ENCODE results near the gene PIP4K2B.
"Not testable (repeated sequence)": the region's sequence is repeated elsewhere in the genome, so short reads cannot be mapped to it uniquely, and the experiment has no call there.

PIP4K2B gene

DNA sequence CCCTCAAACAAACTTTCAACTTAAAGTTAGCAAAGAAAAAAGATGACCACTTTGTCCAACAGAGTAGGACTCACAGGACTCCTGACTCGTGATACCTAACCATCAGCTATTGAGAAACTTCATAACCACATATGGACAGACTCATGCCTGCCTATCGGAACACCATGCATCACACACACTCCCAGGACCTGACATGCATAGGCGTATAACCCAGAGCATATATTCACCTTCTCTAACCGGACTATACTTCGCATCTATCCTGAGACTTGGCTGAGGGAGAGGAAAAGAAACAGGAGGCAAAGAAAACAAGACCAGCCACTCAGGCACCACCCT lies 2.2 kb downstream of the PIP4K2B start:
- TF ChIP-seq, protein P1, sequence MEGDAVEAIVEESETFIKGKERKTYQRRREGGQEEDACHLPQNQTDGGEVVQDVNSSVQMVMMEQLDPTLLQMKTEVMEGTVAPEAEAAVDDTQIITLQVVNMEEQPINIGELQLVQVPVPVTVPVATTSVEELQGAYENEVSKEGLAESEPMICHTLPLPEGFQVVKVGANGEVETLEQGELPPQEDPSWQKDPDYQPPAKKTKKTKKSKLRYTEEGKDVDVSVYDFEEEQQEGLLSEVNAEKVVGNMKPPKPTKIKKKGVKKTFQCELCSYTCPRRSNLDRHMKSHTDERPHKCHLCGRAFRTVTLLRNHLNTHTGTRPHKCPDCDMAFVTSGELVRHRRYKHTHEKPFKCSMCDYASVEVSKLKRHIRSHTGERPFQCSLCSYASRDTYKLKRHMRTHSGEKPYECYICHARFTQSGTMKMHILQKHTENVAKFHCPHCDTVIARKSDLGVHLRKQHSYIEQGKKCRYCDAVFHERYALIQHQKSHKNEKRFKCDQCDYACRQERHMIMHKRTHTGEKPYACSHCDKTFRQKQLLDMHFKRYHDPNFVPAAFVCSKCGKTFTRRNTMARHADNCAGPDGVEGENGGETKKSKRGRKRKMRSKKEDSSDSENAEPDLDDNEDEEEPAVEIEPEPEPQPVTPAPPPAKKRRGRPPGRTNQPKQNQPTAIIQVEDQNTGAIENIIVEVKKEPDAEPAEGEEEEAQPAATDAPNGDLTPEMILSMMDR (IDR thresholded peaks at IDR 0.05; ENCODE audit: low read depth, low read length) = no peak
- no peaks in the 10 kb centered on the region for H3K27me3 ChIP-seq (ENCODE audit: insufficient read depth, low read depth, severe bottlenecking)
- H3K27ac ChIP-seq = no peak overlapping the region
- H3K36me3 ChIP-seq = peaks cover 29% of the 10 kb centered on the region
- H3K4me3 ChIP-seq (ENCODE audit: low read depth, low read length) = no peak overlapping the region
- H3K9me3 ChIP-seq (ENCODE audit: severe bottlenecking) = no peaks in the 10 kb centered on the region
- no peak for DNase-seq

DNA sequence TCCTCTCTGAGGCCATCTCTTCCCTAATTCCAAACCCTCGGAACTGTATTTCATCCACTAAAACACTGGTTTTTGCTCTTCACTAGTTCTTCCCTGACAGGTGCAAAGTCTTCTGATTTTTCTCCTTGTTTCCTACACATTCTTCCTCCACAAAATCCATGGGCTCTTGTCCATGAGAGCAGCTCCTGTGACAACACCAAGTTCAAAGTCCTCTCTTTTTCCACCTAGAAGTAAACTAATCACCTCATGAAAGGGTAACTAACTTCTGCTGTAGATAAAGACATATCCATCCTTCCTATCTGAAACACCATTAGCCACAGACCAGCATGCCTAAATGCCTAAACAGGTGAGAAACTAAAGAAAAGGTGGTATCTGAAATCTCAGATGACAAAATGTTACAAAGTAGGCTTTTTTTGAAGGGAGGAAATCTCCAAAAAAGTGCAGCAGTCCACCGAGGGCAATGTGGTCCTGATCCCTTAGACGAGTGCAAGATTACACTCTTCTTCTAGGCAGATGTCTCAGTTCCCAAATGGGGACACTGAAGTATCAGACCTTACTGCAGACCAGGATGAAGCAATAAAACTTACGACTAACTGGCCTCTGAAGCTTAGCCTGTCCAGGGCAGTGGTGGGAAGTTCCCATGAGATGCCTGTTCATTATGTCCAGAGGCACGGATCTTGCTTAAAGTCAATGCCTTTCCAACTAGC lies 2.8 kb downstream of the PIP4K2B start:
- TF ChIP-seq, protein P1 (IDR thresholded peaks at IDR 0.05; ENCODE audit: low read depth, low read length) = no peak
- H3K36me3 ChIP-seq = peaks cover 24% of the 10 kb centered on the region
- no peak for DNase-seq
- no peak overlapping the region for H3K4me3 ChIP-seq (ENCODE audit: low read depth, low read length)
- no peaks in the 10 kb centered on the region for H3K9me3 ChIP-seq (ENCODE audit: severe bottlenecking)
- H3K27me3 ChIP-seq (ENCODE audit: insufficient read depth, low read depth, severe bottlenecking) = no peaks in the 10 kb centered on the region
- no peak overlapping the region for H3K27ac ChIP-seq

DNA sequence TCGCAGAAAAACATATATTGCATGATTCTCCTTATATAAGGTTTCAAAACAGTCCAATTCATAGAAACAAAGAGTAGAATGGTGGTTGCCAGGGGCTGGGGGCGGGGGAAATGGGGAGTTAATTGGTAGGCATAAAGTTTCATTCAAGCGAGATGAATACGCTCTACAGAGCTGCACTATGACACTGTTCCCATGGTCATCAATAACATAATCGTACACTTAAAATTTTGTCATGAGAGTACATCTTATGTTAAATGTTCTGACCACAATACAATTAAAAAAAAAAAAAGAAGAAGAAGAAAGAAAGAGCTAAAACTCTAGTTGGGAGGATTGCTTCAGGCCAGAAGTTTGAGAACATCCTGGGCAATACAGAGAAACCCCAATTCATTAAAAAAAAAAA lies 5.1 kb downstream of the PIP4K2B start:
- Histone ChIP-seq H3K36me3 (peaks cover 18% of the 10 kb centered on the region), H3K27ac (no peak overlapping the region), H3K27me3 (ENCODE audit: insufficient read depth, low read depth, severe bottlenecking) (no peaks in the 10 kb centered on the region), H3K4me3 (ENCODE audit: low read depth, low read length) (no peak overlapping the region), H3K9me3 (ENCODE audit: severe bottlenecking) (no peaks in the 10 kb centered on the region)
- no peak for DNase-seq
- TF ChIP-seq, protein P1 (IDR thresholded peaks at IDR 0.05; ENCODE audit: low read depth, low read length) = no peak

DNA sequence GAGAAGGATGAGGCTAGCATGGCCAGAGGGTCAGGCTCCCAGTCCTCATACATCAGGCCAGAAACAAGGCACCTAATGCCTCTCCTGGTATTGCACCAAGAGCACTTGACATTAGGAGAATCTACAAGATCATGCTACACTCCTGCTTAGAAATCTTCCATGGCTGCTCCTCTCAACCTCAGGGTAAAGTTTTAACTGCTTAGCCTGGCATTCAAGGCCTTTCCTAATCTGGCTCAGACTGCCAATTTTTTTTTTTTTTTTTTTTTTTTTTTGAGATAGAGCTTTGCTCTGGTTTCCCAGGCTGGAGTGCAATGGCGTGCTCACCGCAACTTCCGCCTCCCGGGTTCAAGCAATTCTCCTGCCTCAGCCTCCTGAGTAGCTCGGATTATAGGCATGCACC lies 8.2 kb downstream of the PIP4K2B start:
- H3K4me3 ChIP-seq (ENCODE audit: low read depth, low read length) = no peak overlapping the region
- H3K27me3 ChIP-seq (ENCODE audit: insufficient read depth, low read depth, severe bottlenecking) = no peaks in the 10 kb centered on the region
- H3K36me3 ChIP-seq = peaks cover 13% of the 10 kb centered on the region
- no peak for DNase-seq
- H3K9me3 ChIP-seq (ENCODE audit: severe bottlenecking) = no peaks in the 10 kb centered on the region
- TF ChIP-seq, protein P1 (IDR thresholded peaks at IDR 0.05; ENCODE audit: low read depth, low read length) = no peak
- no peak overlapping the region for H3K27ac ChIP-seq

DNA sequence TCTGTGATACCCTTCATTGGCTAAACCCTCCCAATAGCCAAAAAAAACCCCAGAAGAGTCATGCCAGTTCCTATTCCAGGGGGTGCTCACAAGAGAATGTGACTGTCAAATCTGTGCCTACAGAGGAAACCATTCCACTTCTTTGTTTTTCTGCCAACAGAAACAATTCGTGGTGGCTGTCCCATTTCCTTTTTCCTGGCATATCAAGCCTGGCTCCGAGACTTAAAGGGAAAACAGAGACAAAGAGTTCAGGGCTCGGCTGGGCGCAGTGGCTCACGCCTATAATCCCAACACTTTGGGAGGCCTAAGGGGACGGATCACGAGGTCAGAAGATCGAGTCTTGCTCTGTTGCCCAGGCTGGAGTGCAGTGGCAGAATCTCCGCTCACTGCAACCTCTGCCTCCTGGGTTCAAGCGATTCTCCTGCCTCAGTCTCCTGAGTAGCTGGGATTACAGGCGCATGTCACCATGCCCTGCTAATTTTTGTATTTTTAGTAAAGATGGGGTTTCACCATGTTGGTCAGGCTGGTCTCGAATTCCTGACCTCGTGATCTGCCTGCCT lies 9.1 kb downstream of the PIP4K2B start:
- not testable (repeated sequence) for DNase-seq; H3K9me3 ChIP-seq (ENCODE audit: severe bottlenecking); H3K4me3 ChIP-seq (ENCODE audit: low read depth, low read length); H3K27me3 ChIP-seq (ENCODE audit: insufficient read depth, low read depth, severe bottlenecking); H3K27ac ChIP-seq
- peaks cover 16% of the 10 kb centered on the region for H3K36me3 ChIP-seq

DNA sequence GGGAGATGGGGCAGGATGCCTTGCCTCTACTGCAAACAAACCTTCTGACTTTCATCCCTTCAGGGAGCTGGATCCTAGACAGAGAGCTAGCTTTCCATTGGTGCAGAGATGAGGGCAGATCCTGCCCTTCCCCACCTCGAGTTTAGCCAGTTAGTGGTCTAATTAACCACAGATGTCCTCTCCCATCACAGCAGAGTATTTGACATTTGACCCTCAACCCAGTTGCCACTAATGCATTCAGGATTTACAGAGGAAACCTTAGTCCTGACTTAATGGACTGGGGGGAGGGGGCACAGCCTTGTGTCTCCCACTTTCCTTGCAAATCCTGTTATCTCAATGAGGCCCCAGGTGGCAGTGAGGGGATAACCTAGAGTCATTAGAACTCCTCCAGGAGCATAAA lies 10.2 kb downstream of the PIP4K2B start:
- Histone ChIP-seq H3K9me3 (ENCODE audit: severe bottlenecking) (no peaks in the 10 kb centered on the region), H3K27ac (no peak overlapping the region), H3K36me3 (peaks cover 25% of the 10 kb centered on the region), H3K4me3 (ENCODE audit: low read depth, low read length) (no peak overlapping the region), H3K27me3 (ENCODE audit: insufficient read depth, low read depth, severe bottlenecking) (no peaks in the 10 kb centered on the region)
- DNase-seq = peak; percentile 77
- TF ChIP-seq, protein P1 (IDR thresholded peaks at IDR 0.05; ENCODE audit: low read depth, low read length) = no peak

DNA sequence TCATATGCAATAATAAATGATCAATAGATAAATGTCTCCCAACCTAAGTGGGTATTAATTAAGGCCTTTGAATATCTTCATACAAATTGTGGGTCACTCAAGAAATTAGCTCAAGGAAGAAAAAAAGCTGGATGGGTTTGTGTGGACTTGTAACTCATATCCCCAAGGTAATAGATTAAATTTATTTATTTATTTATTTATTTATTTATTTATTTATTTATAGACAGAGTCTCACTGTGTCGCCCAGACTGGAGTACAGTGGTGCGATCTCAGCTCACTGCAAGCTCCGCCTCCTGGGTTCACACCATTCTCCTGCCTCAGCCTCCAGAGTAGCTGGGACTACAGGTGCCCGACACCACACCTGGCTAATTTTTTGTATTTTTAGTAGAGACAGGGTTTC lies 11.4 kb downstream of the PIP4K2B start:
- not testable (repeated sequence) for H3K4me3 ChIP-seq (ENCODE audit: low read depth, low read length); H3K9me3 ChIP-seq (ENCODE audit: severe bottlenecking); H3K27me3 ChIP-seq (ENCODE audit: insufficient read depth, low read depth, severe bottlenecking); DNase-seq; H3K27ac ChIP-seq
- peaks cover 35% of the 10 kb centered on the region for H3K36me3 ChIP-seq

All from WERI-Rb-1 (cell line).